Stromal cell of bone marrow (primary cell): ENCODE data around the gene SUDS3.
"Not testable (repeated sequence)": the region's sequence is repeated elsewhere in the genome, so short reads cannot be mapped to it uniquely, and the experiment has no call there.

Source experiments
- DNase-seq: peaks from one replicate; pipeline ENCODE4 v3.0.0-alpha.2; 2012; ENCODE audit warnings: low read depth

Gene SUDS3, protein sequence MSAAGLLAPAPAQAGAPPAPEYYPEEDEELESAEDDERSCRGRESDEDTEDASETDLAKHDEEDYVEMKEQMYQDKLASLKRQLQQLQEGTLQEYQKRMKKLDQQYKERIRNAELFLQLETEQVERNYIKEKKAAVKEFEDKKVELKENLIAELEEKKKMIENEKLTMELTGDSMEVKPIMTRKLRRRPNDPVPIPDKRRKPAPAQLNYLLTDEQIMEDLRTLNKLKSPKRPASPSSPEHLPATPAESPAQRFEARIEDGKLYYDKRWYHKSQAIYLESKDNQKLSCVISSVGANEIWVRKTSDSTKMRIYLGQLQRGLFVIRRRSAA

DNA sequence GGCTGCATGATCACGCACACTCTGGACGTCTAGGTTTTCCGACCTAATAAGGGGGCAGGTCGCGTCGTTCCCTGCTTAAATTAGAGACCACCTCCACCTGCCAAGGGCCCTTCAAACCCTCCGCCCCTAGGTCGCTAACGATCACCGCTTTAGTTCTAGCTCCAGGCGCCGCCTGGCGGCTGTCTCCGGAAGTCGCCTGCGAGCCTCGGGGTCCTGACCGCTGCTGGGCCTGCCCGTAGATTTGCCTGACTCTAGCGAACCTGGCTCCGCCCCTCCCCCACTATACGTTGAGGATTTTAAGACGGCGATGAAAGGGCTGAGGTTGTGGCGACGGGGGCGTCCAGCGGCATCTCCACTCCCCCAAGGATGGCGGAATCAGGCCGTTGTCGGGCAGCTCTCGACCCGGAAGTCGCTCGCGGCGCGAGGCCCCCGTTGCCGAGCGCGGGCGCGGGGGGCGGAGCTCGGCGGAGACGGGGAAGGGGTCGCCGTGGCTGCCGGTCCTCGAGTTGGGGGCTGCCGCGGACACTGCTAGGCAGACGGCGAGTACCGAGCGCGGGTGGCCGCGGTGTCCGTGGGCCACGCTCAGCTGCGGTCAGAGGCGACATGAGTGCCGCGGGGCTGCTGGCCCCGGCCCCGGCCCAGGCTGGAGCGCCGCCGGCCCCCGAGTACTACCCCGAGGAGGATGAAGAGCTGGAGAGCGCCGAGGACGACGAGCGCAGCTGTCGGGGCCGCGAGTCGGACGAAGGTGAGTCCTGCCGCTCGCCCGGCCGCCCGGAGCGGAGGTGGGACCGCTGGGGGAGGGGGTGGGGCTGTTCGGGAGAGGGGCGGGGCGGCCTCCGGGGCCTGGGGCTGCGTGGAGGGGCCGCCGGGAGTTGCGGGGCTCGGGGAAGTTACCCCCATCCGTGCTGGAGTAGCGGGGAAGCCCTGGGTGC lies at the start of gene SUDS3:
Gene SUDS3, plus strand, starts transcription at position 467 of the 932 bp plus-strand sequence. Its CDS starts 137 bp downstream, at position 604.
- peak; percentile 43 for DNase-seq

DNA sequence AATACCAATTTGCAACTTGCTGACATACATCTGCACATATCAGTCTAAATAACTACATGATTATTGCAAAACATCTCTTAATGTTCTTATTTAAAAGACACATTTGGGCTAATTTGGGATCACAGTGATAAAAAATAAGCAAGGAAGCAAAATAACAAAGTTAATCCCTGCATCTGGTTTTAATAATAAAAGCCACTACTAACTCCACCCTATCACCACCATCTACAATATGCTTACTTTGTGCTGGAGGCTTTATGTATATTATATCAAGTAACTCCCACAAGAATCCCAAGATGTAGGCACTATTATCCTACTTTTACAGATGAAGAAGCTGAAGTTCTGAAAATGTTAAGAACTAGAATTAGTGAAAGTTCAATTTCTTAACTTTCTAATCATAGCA lies 49.4 kb upstream of the SUDS3 start:
- DNase-seq, result no peak

GRCh38 chr12:118327391-118327790 lies 49.0 kb upstream of the SUDS3 start:
- DNase-seq, result no peak

- DNase-seq, result no peak
These were observed 47.6 kb upstream of the SUDS3 start for GRCh38 chr12:118328486-118329330.

DNA sequence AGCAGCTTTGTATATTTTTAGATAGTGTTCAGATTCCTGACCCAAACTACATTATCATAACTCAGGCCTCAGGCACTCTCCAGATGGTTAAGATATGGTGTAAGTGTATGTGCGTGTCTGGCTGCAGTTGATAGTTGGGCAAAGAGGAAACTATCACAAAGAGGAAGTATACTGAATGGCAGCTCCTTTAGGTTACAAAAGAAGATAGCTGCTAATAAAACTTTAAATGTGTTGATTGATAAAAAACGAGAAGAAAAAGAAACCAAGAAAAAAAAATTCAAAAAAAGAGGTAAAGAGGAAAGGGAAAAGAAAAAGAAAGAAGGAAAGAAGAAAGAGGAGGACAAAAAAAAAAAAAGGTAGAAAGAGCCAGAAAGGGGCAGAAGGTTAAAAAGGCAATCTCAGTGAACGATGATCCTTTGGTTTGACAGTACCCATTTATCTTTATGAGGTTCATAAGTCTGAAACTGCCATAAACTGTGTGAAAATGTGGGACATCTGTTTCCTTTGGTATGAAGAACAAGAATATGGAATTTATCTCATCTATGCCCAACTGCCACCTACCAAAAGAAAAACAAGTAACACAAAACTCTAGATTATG lies 45.8 kb upstream of the SUDS3 start:
- no peak for DNase-seq

- DNase-seq, result no peak
These were observed 43.8 kb upstream of the SUDS3 start for GRCh38 chr12:118332511-118332910.

DNA sequence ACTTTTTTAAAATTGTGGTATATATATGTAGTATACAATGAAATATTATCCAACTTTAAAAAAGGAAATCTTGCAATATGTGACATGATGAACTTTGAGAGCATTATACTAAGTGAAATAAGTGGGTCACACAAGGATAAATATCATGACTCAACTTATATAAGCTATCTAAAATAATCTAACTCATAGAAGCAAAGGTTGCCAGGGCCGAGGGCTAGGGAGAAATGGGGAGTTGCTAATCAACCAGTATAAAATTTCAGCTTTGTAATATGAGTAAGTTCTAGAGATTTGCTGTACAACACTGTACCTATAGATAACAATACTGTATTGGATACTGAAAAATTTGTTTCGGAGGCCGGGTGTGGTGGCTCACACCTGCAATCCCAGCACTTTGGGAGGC lies 42.1 kb upstream of the SUDS3 start:
- no peak for DNase-seq

GRCh38 chr12:118334939-118335567 lies 41.3 kb upstream of the SUDS3 start:
- no peak for DNase-seq

GRCh38 chr12:118336123-118336522 lies 40.2 kb upstream of the SUDS3 start:
- no peak for DNase-seq

DNA sequence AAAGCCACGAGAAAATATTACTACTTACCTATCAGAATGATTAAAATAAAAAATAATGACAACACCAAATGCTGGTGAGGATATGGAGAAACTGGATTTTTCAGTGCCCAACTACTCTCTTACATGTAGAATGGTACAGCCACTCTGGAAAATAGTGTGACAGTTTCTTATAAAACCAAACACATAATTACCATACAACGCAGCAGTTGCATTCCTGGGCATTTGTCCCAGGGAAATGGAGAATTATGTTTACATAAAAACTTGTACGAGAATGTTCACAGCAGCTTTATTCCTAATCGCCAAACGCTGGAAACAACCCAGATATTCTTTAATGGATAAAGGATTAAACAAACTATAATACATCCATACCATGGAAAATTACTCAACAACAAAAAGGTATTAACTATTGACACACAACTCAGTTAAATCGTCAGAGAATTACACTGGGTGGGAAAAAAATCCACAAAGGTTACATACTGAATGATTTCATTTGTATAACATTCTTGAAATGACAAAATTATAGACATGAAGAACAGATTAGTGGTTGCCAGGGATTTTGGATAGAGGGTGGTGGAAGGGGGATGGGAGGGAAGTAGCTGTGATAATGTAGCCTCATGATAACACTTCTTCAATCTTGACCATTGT lies 39.0 kb upstream of the SUDS3 start:
- no peak for DNase-seq

DNA sequence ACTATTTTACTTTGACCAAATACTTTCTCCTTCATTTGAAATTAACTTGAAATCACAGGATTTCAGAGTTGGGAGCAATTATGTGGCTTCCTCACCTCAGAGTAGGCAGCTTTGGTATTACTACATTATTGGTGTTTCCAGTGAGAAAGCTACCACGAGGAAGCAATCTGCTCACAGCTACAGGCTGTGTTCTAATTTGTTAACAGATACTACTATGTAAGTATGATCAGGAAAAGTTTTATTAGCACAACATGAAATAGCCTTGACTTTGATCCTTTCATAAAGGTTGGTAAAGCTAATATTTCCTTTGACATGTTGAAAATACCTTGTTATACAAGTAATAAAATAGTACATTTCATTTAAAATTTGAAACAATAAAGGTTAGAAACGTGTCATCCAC lies 34.3 kb upstream of the SUDS3 start:
- no peak for DNase-seq

GRCh38 chr12:118344829-118345228 lies 31.5 kb upstream of the SUDS3 start:
- DNase-seq, result no peak

GRCh38 chr12:118345355-118345754 lies 31.0 kb upstream of the SUDS3 start:
- no peak for DNase-seq

- no peak for DNase-seq
These were observed 29.5 kb upstream of the SUDS3 start for GRCh38 chr12:118346895-118347294.

DNA sequence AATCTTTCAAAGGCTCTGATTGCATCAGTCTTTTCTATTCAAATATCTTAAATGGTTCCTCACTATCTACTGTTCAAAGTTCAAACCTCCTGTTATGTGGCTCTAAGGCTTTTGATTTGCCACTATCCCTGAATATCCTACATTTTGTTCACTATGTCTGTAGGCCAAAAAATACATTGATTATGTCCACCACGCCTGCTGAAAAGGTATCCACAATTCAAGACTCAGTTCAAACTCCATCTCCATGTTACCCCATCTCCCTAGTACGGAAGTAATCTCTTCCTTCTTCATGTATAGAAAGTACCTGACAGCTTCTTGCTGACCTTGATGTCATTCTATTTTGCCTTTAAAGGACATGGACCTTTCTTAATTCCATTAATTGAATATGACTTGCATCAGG lies 28.4 kb upstream of the SUDS3 start:
- DNase-seq, result no peak

- DNase-seq, result no peak
These were observed 25.3 kb upstream of the SUDS3 start for GRCh38 chr12:118350908-118351559.

DNA sequence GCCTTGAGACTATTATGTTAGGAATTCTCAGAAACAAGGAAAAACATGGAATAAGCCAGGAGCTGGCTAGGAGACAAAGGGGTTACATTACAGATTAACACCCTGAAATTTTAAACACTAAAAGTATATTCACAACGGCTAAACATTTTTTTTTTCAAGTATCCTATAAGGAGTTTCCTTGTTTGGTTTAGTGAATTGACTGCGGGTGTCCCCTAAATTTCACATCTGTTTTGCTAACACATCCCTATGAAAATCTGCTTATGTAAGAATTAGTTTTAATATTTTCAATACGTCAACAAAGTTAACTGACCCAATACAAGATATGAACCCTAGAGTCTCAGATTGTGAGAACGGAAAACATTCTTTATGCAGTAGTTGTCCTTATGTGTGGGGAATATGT lies 22.6 kb upstream of the SUDS3 start:
- no peak for DNase-seq

DNA sequence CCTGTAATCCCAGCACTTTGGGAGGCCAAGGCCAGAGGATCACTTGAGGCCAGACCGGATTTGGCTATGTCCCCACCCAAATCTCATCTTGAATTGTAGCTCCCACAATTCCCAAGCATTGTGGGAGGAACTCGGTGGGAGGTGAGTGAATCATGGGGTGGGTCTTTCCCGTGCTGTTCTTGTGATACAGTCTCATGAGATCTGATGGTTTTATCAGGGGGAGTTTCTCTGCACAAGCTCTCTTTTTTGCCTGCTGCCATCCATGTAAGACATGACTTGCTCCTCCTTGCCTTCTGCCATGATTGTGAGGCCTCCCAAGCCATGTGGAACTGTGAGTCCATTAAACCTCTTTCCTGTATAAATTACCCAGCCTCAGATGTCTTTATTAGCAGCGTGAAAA lies 21.9 kb upstream of the SUDS3 start:
- DNase-seq, result not testable (repeated sequence)

DNA sequence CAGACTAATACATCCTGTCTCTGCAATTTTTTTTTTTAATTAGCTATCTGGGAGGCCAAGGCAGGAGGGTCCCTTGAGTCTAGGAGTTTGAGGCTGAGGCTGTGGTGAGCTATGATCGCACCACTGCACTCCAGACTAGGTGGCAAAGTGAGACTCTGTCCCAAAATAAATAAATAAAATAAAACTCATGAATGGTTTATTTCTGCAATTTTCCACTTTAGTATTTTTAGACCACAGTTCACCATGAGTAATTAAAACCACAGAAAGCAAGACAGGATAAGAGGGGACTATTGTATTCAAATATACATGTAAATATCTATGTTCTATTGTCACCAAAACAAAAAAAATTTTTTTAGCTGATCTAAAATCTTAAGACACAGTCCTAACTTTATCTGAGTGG lies 21.5 kb upstream of the SUDS3 start:
- no peak for DNase-seq

- no peak for DNase-seq
These were observed 20.5 kb upstream of the SUDS3 start for GRCh38 chr12:118355843-118356242.
